Activated T-helper 1 cell treated with anti-CD3 and anti-CD28 coated beads, Interleukin-12 subunit alpha, Interleukin-12 subunit beta, Interleukin-2, Interleukin-4 antibody, amounts not matched to agents 30 ng/mL and 10 ng/mL and 1 ng/mL, durations not matched to agents 14 hours and 24 hours and 36 hours (primary cell): ENCODE data around the gene DDX24. TPM values are rescaled to one million over a fixed set of nuclear protein-coding genes. Genes with fewer than 3 reads are reported as not detected.
A peak's percentile ranks its signal among the peaks of the same experiment; 100 is the strongest.

Experiments
- DNase-seq: peaks from one replicate; pipeline ENCODE4 v3.0.0; 2021; ENCODE audit warnings: low spot score
- H3K27ac Mint-ChIP-seq: one replicate; pipeline ENCODE4 v1.8.0; 2021; ENCODE audit warnings: mild to moderate bottlenecking, mixed read lengths
- H3K27me3 Mint-ChIP-seq: one replicate; pipeline ENCODE4 v1.8.0; 2022; ENCODE audit warnings: mild to moderate bottlenecking, moderate library complexity, mixed read lengths; ENCODE audit not compliant: insufficient read depth
- H3K36me3 Mint-ChIP-seq: one replicate; pipeline ENCODE4 v1.8.0; 2021; ENCODE audit warnings: low read depth, mixed read lengths
- H3K4me1 Mint-ChIP-seq: one replicate; pipeline ENCODE4 v1.8.0; 2021; ENCODE audit warnings: low read depth, mixed read lengths
- H3K4me3 Mint-ChIP-seq: one replicate; pipeline ENCODE4 v1.8.0; 2021; ENCODE audit warnings: mild to moderate bottlenecking, moderate library complexity, mixed read lengths
- H3K9me3 Mint-ChIP-seq: one replicate; pipeline ENCODE4 v1.8.0; 2021; ENCODE audit warnings: mixed read lengths
- intact Hi-C: fragments of 100-400 bp; cut with micrococcal nuclease; formaldehyde crosslinking; loops from one replicate; pipeline ENCODE4 v1.15.1; 2024
- total RNA-seq: library from RNA; stranded (reverse); gene quantifications from 2 replicates; pipeline ENCODE4 v1.2.3, GENCODE V29; 2022

DDX24 gene
- total RNA-seq, 1 donor from 2014 or later = 271 TPM

GRCh38 chr14:94027566-94028449, 53.2 kb downstream of the DDX24 start:
- intact Hi-C loops = loop anchor here (2.0 to 5.0 kb wide), 2 partner anchors 23 to 149 kb away; no protein-coding TSS in a partner anchor
- DNase-seq = no peak
- Mint-ChIP-seq H3K36me3 (peaks cover 5% of the 10 kb centered on the region), H3K4me3 (peak overlapping the region; percentile 66), H3K27ac (peak overlapping the region; percentile 52), H3K4me1 (peaks cover 24% of the 10 kb centered on the region), H3K9me3 (no peaks in the 10 kb centered on the region), H3K27me3 (no peaks in the 10 kb centered on the region)

- intact Hi-C loops = loop anchor here (1.0 to 5.0 kb wide), 9 partner anchors 22 to 150 kb away; partner anchors contain the start of genes ASB2, DDX24, IFI27L1 and IFI27L2
- H3K9me3 Mint-ChIP-seq = no peaks in the 10 kb centered on the region
- peaks cover 32% of the 10 kb centered on the region for H3K4me1 Mint-ChIP-seq
- DNase-seq = no peak
- H3K27me3 Mint-ChIP-seq = no peaks in the 10 kb centered on the region
- H3K36me3 Mint-ChIP-seq = peaks cover 3% of the 10 kb centered on the region
- H3K4me3 Mint-ChIP-seq = peak overlapping the region; percentile 61
- H3K27ac Mint-ChIP-seq = no peak overlapping the region
Measured at GRCh38 chr14:94026889-94027469, 54.0 kb downstream of the DDX24 start.

- peak within 1 kb of the TSS; percentile 85 for H3K4me3 Mint-ChIP-seq
- intact Hi-C loops = loop anchor here (1.0 to 5.0 kb wide), 9 partner anchors 22 to 151 kb away; partner anchors contain the start of genes ASB2, DDX24, IFI27L1 and IFI27L2
- H3K4me1 Mint-ChIP-seq = peaks cover 39% of the 10 kb centered on the region
- H3K27ac Mint-ChIP-seq = peak within 1 kb of the TSS; percentile 60
- peak; percentile 96 for DNase-seq
- peaks cover 3% of the 10 kb centered on the region for H3K36me3 Mint-ChIP-seq
- H3K9me3 Mint-ChIP-seq = no peaks in the 10 kb centered on the region
- H3K27me3 Mint-ChIP-seq = no peaks in the 10 kb centered on the region
Measured at GRCh38 chr14:94026173-94026888, 54.7 kb downstream of the DDX24 start, which contains the start of gene OTUB2. Gene OTUB2, plus strand, starts transcription at chr14:94026340. Its CDS starts 198 bp downstream, at chr14:94026538.

- no peak for DNase-seq
- no peaks in the 10 kb centered on the region for H3K27me3 Mint-ChIP-seq
- peaks cover 45% of the 10 kb centered on the region for H3K4me1 Mint-ChIP-seq
- H3K36me3 Mint-ChIP-seq = peaks cover 5% of the 10 kb centered on the region
- peak overlapping the region; percentile 60 for H3K27ac Mint-ChIP-seq
- peak overlapping the region; percentile 85 for H3K4me3 Mint-ChIP-seq
- no peaks in the 10 kb centered on the region for H3K9me3 Mint-ChIP-seq
- intact Hi-C loops = loop anchor here (1.0 to 5.0 kb wide), 9 partner anchors 21 to 152 kb away; partner anchors contain the start of genes ASB2, DDX24, IFI27L1 and IFI27L2
Measured at GRCh38 chr14:94025720-94026119, 55.3 kb downstream of the DDX24 start.

- Mint-ChIP-seq H3K9me3 (no peaks in the 10 kb centered on the region), H3K4me1 (peaks cover 51% of the 10 kb centered on the region), H3K36me3 (peaks cover 5% of the 10 kb centered on the region), H3K4me3 (no peak overlapping the region), H3K27me3 (peaks cover 1% of the 10 kb centered on the region), H3K27ac (no peak overlapping the region)
- intact Hi-C loops = no loop called here
- no peak for DNase-seq
Measured at GRCh38 chr14:94024549-94024948, 56.5 kb downstream of the DDX24 start.

- peaks cover 39% of the 10 kb centered on the region for H3K4me1 Mint-ChIP-seq
- H3K9me3 Mint-ChIP-seq = no peaks in the 10 kb centered on the region
- H3K4me3 Mint-ChIP-seq = peak overlapping the region; percentile 31
- intact Hi-C loops = no loop called here
- no peak for DNase-seq
- no peak overlapping the region for H3K27ac Mint-ChIP-seq
- peaks cover 2% of the 10 kb centered on the region for H3K36me3 Mint-ChIP-seq
- H3K27me3 Mint-ChIP-seq = peaks cover 6% of the 10 kb centered on the region
Measured at GRCh38 chr14:94022532-94023411, 58.2 kb downstream of the DDX24 start.

GRCh38 chr14:94021416-94022157, 59.4 kb downstream of the DDX24 start:
- H3K4me3 Mint-ChIP-seq = peak overlapping the region; percentile 31
- H3K4me1 Mint-ChIP-seq = peaks cover 39% of the 10 kb centered on the region
- DNase-seq = no peak
- no peaks in the 10 kb centered on the region for H3K9me3 Mint-ChIP-seq
- intact Hi-C loops = loop anchor here (1.0 kb wide), 3 partner anchors 9 to 60 kb away; partner anchors contain the start of genes DDX24 and IFI27L1
- peaks cover 2% of the 10 kb centered on the region for H3K36me3 Mint-ChIP-seq
- H3K27me3 Mint-ChIP-seq = peaks cover 8% of the 10 kb centered on the region
- peak overlapping the region; percentile 76 for H3K27ac Mint-ChIP-seq

GRCh38 chr14:94021001-94021400, 60.0 kb downstream of the DDX24 start:
- Mint-ChIP-seq H3K9me3 (no peaks in the 10 kb centered on the region), H3K27ac (peak overlapping the region; percentile 76), H3K36me3 (peaks cover 2% of the 10 kb centered on the region), H3K4me1 (peaks cover 37% of the 10 kb centered on the region), H3K27me3 (peaks cover 8% of the 10 kb centered on the region), H3K4me3 (peak overlapping the region; percentile 46)
- no peak for DNase-seq
- intact Hi-C loops = loop anchor here (1.0 kb wide), 3 partner anchors 9 to 60 kb away; partner anchors contain the start of genes DDX24 and IFI27L1

- Mint-ChIP-seq H3K27me3 (peaks cover 9% of the 10 kb centered on the region), H3K4me3 (no peak overlapping the region), H3K27ac (peak overlapping the region; percentile 11), H3K9me3 (no peaks in the 10 kb centered on the region), H3K36me3 (peaks cover 2% of the 10 kb centered on the region), H3K4me1 (peaks cover 31% of the 10 kb centered on the region)
- no peak for DNase-seq
- intact Hi-C loops = no loop called here
Measured at GRCh38 chr14:94020267-94020666, 60.7 kb downstream of the DDX24 start.

- peaks cover 31% of the 10 kb centered on the region for H3K4me1 Mint-ChIP-seq
- no peak overlapping the region for H3K27ac Mint-ChIP-seq
- peaks cover 2% of the 10 kb centered on the region for H3K36me3 Mint-ChIP-seq
- intact Hi-C loops = no loop called here
- H3K27me3 Mint-ChIP-seq = peaks cover 15% of the 10 kb centered on the region
- no peak for DNase-seq
- no peaks in the 10 kb centered on the region for H3K9me3 Mint-ChIP-seq
- no peak overlapping the region for H3K4me3 Mint-ChIP-seq
Measured at GRCh38 chr14:94019329-94019728, 61.7 kb downstream of the DDX24 start.

GRCh38 chr14:94018308-94018707, 62.7 kb downstream of the DDX24 start:
- DNase-seq = no peak
- Mint-ChIP-seq H3K36me3 (peaks cover 2% of the 10 kb centered on the region), H3K4me1 (peaks cover 31% of the 10 kb centered on the region), H3K4me3 (no peak overlapping the region), H3K27me3 (peaks cover 21% of the 10 kb centered on the region), H3K9me3 (no peaks in the 10 kb centered on the region), H3K27ac (no peak overlapping the region)
- intact Hi-C loops = no loop called here
